Measurements from ENCODE around the gene POLD2.

POLD2 gene

GRCh38 chr7:44077681-44078091, 45.7 kb downstream of the POLD2 start:
- Histone ChIP-seq H3K4me1 (peaks cover 11% of the 10 kb centered on the region), H3K36me3 (peaks cover 17% of the 10 kb centered on the region), H3K9me3 (no peaks in the 10 kb centered on the region), H3K27me3 (no peaks in the 10 kb centered on the region), H3K4me3 (ENCODE audit: low read depth, low read length) (no peak overlapping the region)
- DNase-seq, result no peak
- TF ChIP-seq CTCF (IDR thresholded peaks at IDR 0.05; ENCODE audit: low read depth, low read length), result no peak

GRCh38 chr7:44077061-44077460, 46.3 kb downstream of the POLD2 start:
- Histone ChIP-seq H3K9me3 (no peaks in the 10 kb centered on the region), H3K4me3 (ENCODE audit: low read depth, low read length) (no peak overlapping the region), H3K27me3 (no peaks in the 10 kb centered on the region), H3K4me1 (peaks cover 16% of the 10 kb centered on the region), H3K36me3 (peaks cover 17% of the 10 kb centered on the region)
- DNase-seq, result no peak
- no peak for TF ChIP-seq CTCF (IDR thresholded peaks at IDR 0.05; ENCODE audit: low read depth, low read length)

- Histone ChIP-seq H3K4me1 (peaks cover 18% of the 10 kb centered on the region), H3K4me3 (ENCODE audit: low read depth, low read length) (no peak overlapping the region), H3K9me3 (no peaks in the 10 kb centered on the region), H3K36me3 (peaks cover 17% of the 10 kb centered on the region), H3K27me3 (no peaks in the 10 kb centered on the region)
- no peak for DNase-seq
- TF ChIP-seq CTCF (IDR thresholded peaks at IDR 0.05; ENCODE audit: low read depth, low read length), result no peak
These were observed 47.0 kb downstream of the POLD2 start for GRCh38 chr7:44076101-44076895.

- DNase-seq, result no peak
- Histone ChIP-seq H3K9me3 (no peaks in the 10 kb centered on the region), H3K36me3 (peaks cover 17% of the 10 kb centered on the region), H3K4me1 (peaks cover 18% of the 10 kb centered on the region), H3K27me3 (no peaks in the 10 kb centered on the region), H3K4me3 (ENCODE audit: low read depth, low read length) (no peak overlapping the region)
- no peak for TF ChIP-seq CTCF (IDR thresholded peaks at IDR 0.05; ENCODE audit: low read depth, low read length)
These were observed 47.9 kb downstream of the POLD2 start for GRCh38 chr7:44075296-44076075.

GRCh38 chr7:44074349-44074695, 49.0 kb downstream of the POLD2 start:
- TF ChIP-seq CTCF (IDR thresholded peaks at IDR 0.05; ENCODE audit: low read depth, low read length), result no peak
- no peak for DNase-seq
- Histone ChIP-seq H3K27me3 (no peaks in the 10 kb centered on the region), H3K4me3 (ENCODE audit: low read depth, low read length) (no peak overlapping the region), H3K4me1 (peaks cover 18% of the 10 kb centered on the region), H3K9me3 (no peaks in the 10 kb centered on the region), H3K36me3 (peaks cover 13% of the 10 kb centered on the region)

Measured in BE2C (cell line).